Transverse colon (tissue), 3 donors: ENCODE results near the gene ATG9B.

ENCODE experiments used
- POLR2A ChIP-seq: fragments of 450-650 bp; IDR thresholded peaks from one replicate; pipeline ENCODE4 v1.6.1; 2016; ENCODE audit warnings: antibody characterized with exemption, mild to moderate bottlenecking, moderate library complexity
- TF ChIP-seq, protein P1 (sequence below), 5 experiments: fragments of 200-600 bp in 3 of 5; fragments of 450-650 bp in 2 of 5; sonication (generic) in 3 of 5; IDR thresholded peaks; 1 replicate in 2 of 5; 2 replicates in 3 of 5; pipeline ENCODE4 v1.5.1; 2016 to 2017; ENCODE audit warnings: antibody characterized with exemption in 5 of 5, inconsistent platforms in 3 of 5, mild to moderate bottlenecking in 2 of 5, moderate library complexity in 1 of 5

DNA sequence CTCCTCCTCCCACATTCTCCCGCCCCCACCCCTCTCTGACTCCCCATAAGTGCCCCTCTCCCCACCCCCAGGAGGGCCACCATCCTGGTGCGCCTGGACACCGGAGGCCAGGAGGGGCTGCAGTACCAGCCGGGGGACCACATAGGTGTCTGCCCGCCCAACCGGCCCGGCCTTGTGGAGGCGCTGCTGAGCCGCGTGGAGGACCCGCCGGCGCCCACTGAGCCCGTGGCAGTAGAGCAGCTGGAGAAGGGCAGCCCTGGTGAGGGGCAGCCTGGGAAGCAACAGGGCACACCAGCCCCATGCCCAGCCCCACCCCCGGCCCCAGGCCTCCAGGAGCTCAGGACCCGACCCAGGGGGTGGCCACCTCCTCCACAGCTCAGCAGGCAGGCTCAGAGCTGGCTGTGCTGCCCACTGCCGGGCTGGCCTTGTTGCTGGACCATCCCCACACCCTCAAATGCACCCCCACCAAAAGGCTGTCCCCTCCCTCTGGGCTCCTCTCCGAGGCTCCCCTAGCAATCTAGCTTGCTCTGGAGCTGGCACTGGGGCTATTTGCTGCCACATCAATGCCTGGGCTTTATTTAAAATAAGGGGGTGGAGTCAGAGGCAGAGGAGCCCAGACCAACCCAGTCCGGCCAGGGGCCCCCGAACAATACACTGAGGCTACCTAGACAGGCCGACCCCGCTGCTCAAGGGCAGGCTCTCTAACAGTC lies 14.8 kb downstream of the ATG9B start:
- TF ChIP-seq, protein P1, sequence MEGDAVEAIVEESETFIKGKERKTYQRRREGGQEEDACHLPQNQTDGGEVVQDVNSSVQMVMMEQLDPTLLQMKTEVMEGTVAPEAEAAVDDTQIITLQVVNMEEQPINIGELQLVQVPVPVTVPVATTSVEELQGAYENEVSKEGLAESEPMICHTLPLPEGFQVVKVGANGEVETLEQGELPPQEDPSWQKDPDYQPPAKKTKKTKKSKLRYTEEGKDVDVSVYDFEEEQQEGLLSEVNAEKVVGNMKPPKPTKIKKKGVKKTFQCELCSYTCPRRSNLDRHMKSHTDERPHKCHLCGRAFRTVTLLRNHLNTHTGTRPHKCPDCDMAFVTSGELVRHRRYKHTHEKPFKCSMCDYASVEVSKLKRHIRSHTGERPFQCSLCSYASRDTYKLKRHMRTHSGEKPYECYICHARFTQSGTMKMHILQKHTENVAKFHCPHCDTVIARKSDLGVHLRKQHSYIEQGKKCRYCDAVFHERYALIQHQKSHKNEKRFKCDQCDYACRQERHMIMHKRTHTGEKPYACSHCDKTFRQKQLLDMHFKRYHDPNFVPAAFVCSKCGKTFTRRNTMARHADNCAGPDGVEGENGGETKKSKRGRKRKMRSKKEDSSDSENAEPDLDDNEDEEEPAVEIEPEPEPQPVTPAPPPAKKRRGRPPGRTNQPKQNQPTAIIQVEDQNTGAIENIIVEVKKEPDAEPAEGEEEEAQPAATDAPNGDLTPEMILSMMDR (IDR thresholded peaks at IDR 0.05): no peak
- no peak for TF ChIP-seq POLR2A
